Epidermal melanocyte (primary cell): ENCODE results near the gene CXCL5.
"Not testable (repeated sequence)": the region's sequence is repeated elsewhere in the genome, so short reads cannot be mapped to it uniquely, and the experiment has no call there.

Source experiments
- DNase-seq: peaks from one replicate; pipeline ENCODE4 v3.0.0; 2011; ENCODE audit warnings: low spot score; ENCODE audit not compliant: insufficient read length

The CXCL5 gene

DNA sequence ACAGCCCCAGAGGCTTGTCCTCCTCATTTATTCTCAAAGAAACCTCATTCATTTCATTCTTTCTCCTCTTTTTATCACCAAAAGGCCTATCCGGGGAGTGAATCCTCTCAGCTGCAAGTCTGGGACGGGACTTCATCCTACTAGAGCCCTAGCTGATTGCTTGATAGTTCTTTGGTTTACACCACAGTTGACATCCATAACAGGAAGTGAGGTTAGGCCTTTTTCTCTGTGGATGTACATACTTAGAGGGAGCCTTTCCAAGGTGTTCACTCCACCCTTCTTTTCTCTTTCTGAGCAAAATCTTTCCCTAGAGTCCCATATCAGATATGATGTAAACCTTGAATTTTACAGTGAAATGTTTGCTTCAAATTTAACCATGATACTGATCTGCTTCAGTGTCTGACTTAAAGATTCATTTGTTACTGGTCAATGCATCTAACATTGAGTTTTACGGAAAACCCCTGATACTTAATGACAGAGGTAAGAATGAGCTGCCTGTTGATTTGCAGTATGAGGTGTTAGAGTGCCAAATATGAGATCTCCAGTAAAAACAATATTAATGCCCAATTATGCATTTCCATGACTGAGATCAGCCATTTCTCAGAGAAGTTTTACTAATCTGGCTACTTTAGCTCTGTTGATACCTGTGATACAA lies 16.8 kb upstream of the CXCL5 start:
- no peak for DNase-seq

- no peak for DNase-seq
Measured at GRCh38 chr4:74014332-74014731, 15.9 kb upstream of the CXCL5 start.

GRCh38 chr4:74013264-74013663 lies 14.8 kb upstream of the CXCL5 start:
- DNase-seq: no peak

DNA sequence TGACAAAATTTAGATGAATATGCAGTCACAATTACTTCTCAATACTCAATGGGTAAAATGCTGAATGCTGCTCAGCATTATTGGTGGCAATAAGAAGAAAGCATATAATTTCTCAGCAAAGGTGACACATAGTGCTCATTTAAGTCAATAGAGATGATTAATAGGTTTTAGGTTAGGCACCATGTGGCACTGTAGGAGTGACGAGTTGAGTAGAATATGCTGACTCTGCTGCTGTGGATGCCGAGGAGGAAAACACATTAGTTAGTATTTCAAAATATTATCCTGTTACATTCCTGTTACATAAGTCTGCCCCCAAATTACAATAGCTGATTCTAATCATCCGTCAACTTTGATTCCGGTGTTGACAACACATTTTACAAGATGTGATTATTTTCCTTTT lies 13.7 kb upstream of the CXCL5 start:
- DNase-seq: no peak

- no peak for DNase-seq
Measured at GRCh38 chr4:74009307-74009706, 10.8 kb upstream of the CXCL5 start.

- DNase-seq: no peak
Measured at GRCh38 chr4:74006009-74006476, 7.6 kb upstream of the CXCL5 start.

- DNase-seq: no peak
Measured at GRCh38 chr4:74005528-74005927, 7.1 kb upstream of the CXCL5 start.

GRCh38 chr4:74004668-74005067 lies 6.2 kb upstream of the CXCL5 start:
- no peak for DNase-seq

DNA sequence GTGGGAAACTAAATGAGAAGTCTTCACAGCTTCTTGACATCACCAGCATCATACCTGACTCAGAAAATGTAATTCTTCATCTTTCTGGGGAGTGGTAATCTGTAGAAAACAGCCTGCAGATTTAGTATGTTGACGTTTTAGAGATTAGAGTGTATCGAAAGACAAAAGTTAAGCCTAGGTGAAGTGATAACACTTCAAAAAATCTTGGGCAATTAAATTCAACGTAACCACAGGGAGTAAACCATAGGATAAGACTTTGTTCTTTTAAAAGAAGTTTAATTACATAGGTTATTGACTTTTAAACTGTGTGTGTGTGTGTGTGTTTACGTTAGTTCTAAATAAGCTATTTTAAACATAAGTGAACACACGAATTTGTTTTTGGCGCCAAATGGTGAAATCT lies 1.8 kb upstream of the CXCL5 start:
- no peak for DNase-seq

DNA sequence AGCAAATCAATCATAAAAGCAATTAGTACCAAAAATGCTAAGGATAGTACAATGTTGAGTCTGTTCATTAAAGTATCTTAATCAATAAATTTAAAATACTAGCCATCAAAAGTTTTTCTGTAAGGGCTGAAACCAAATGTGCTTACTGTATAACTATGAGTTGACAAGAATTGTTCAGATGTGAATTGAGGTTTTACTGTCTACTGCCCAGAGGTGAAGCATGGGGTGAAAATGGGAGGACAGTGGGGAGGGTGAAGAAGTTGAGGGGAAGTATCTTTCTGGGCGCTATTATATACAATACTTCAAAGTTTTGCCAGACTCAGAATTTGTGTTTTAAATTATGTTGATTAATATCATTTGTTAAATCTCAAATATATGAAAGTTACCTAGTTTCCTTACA lies 6.4 kb downstream of the CXCL5 start:
- DNase-seq: no peak

DNA sequence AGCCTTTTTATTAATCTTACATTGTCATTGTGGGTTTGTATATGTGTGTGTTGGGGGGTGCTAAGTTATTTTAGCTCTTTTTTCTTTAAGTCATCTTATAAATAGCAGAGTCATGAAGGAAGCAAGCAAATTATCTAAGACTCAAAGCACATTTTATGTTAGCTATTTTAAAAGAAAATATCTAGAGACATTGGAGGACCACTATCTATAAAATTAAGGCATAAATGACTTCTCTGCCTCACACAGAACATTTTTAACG lies 6.8 kb downstream of the CXCL5 start:
- DNase-seq: no peak

- DNase-seq: no peak
Measured at GRCh38 chr4:73990988-73991741, 7.3 kb downstream of the CXCL5 start.

DNA sequence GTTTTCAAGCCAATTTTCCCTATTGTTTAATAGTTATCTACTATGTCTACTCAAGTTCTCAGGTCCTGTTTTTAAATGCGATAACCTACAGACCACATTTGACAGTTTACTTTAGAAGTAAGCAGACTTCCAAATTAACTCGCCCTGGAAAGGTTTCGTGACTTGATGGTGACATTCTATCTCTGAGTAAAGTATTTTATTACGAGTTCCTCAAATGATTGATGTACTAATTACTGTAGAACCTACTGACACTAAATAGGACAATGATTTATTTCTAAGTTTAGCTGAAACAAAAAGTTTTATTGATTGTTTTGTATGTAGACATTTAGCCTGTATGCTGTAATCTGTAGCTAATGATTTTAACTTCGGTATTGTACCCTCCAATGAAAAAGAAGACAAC lies 8.5 kb downstream of the CXCL5 start:
- DNase-seq: no peak

DNA sequence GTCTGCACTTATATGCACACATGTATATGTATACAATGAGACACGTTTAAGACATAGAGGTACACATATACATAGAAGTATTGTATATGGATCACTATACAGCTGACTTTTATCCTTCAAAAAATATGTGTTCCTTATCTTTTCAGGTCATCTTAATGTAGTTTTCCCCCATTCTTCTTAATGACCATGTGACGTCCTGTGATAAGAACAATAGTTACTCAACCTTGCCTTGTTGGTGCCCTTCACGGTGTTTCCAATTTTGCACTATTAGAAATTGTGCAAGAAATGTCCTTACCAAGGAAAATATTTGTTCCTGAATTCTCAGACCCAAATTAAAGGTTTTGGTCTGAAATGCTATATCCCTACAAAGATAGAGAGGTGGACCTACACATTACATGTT lies 9.4 kb downstream of the CXCL5 start:
- DNase-seq: no peak

DNA sequence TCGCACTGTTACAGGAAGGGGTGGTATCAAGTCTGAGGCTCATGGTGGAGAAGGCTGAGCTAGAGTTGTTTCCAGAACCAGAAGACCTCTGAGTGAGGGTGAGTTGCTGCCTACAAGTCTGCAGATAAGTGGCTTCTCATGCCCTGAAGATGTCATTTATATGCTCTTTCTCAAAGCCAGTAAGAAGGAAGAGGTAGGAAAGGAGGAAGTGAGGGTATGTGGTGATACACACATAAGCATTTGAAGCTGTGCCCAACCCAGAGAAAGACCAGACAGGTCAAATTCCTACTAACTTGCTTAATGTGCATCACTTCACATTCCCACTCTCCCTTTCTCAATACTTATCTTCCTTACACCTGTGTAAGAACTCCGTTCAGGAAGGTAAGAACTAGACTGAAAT lies 10.4 kb downstream of the CXCL5 start, which contains the start of gene PPBP:
PPBP (minus strand) TSS at position 130 of the 400 bp plus-strand sequence; CDS start at position 43, 87 bp downstream.
- DNase-seq: no peak

- no peak for DNase-seq
Measured at GRCh38 chr4:73985528-73985852, 13.0 kb downstream of the CXCL5 start.

GRCh38 chr4:73984736-73985527 lies 13.5 kb downstream of the CXCL5 start:
- no peak for DNase-seq

- DNase-seq: not testable (repeated sequence)
Measured at GRCh38 chr4:73981175-73981574, 17.3 kb downstream of the CXCL5 start.

DNA sequence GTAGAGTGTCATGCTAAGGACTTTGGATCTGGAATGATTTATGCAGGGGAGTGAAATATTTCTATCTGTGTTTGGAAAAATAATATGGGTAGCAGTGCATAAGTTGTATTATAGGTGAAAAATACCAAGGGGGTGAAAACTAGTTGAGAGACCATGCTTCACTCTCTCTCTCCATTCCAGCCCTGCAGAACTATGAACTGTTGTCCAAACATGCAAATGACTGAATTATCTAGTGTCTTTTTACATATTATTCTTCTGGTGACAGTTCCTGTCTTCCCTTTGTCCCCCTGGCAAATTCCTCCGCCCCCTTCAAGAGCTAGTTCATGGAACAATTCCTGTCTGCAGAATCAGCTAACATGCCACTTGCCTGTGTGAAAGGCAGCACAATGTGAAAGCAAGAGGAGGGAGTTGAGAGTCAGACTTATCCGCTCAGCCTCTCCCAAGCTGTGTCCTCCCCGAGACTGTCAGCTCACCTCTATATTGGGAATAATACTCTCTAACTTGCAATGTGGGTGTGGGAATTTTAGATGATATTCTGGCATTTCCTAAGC lies 19.0 kb downstream of the CXCL5 start:
- DNase-seq: no peak

DNA sequence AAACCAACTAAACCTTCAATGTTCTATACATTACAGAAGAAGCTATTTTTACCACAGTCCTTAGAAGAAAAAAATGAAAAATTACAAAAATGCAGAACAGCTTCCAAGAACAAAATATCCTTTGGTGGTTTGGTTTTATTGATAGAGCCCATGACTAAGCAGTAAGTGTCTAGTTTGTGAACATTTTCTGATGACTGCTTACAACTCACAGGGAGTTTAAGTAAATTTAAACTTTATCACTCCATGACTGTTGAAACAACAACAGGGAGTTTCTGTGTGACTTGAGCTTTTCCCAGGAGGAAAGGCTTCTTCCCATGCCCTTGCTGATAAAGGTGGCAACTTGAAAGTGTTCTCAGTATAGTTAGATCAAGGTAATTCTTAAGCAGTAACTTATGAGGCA lies 19.6 kb downstream of the CXCL5 start:
- DNase-seq: no peak

- no peak for DNase-seq
Measured at GRCh38 chr4:73976716-73977115, 21.8 kb downstream of the CXCL5 start.

GRCh38 chr4:73976217-73976616 lies 22.3 kb downstream of the CXCL5 start:
- no peak for DNase-seq
